ENCODE data around the gene MKLN1.

DNA sequence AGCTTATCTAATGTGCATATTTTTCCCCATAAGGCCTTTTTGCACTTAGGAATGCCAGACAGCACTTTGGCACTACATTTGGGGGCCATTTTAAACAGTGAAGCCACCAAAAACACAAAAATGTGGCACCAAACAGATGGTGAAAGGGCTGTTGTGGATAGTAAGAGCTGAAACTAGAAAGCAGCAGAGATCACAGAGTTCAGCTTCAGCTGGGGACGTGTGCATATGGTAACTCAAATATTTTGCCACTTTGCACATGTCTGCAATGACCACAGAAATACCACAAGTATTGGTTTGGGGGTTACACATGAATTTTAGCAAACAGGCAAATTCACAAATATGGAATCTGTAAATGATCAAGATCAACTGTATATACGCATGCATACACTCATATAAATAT lies 155.9 kb downstream of the MKLN1 start:
- TF ChIP-seq, protein P1, sequence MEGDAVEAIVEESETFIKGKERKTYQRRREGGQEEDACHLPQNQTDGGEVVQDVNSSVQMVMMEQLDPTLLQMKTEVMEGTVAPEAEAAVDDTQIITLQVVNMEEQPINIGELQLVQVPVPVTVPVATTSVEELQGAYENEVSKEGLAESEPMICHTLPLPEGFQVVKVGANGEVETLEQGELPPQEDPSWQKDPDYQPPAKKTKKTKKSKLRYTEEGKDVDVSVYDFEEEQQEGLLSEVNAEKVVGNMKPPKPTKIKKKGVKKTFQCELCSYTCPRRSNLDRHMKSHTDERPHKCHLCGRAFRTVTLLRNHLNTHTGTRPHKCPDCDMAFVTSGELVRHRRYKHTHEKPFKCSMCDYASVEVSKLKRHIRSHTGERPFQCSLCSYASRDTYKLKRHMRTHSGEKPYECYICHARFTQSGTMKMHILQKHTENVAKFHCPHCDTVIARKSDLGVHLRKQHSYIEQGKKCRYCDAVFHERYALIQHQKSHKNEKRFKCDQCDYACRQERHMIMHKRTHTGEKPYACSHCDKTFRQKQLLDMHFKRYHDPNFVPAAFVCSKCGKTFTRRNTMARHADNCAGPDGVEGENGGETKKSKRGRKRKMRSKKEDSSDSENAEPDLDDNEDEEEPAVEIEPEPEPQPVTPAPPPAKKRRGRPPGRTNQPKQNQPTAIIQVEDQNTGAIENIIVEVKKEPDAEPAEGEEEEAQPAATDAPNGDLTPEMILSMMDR (IDR thresholded peaks at IDR 0.05; ENCODE audit: insufficient read depth, low read length, poor library complexity, severe bottlenecking), result no peak
- no peak for TF ChIP-seq EZH2phosphoT487 (conservative IDR thresholded peaks at IDR 0.05; ENCODE audit: low read length)

All from SU-DHL-6 (cell line).